GM23338 (cell line): ENCODE results near the gene TYRP1. TPM values are rescaled to one million over a fixed set of nuclear protein-coding genes. Genes with fewer than 3 reads are reported as not detected.

Experiments used
- ATAC-seq: fragments of 200-7000 bp; cut with Tn5 transposase; 3 replicates; pipeline ENCODE4 v1.9.1; 2020
- DNase-seq: peaks from one replicate; pipeline ENCODE4 v3.0.0-alpha.2; 2015; ENCODE audit warnings: low spot score
- H2AFZ ChIP-seq: fragments of 200-600 bp; sonication (generic); 2 replicates; pipeline ENCODE4 v1.8.0; 2016; ENCODE audit warnings: antibody characterized with exemption, mild to moderate bottlenecking, moderate library complexity
- H3F3A ChIP-seq: fragments of 200-600 bp; sonication (generic); replicated peaks from 2 replicates; pipeline ENCODE4 v1.8.0; 2017; ENCODE audit warnings: antibody characterized with exemption, mixed run types, low read depth
- H3K27ac ChIP-seq: fragments of 200-600 bp; sonication (generic); 2 replicates; pipeline ENCODE4 v1.6.1; 2016; ENCODE audit warnings: low read depth
- H3K27me3 ChIP-seq: fragments of 200-600 bp; sonication (generic); 2 replicates; pipeline ENCODE4 v1.8.0; 2016; ENCODE audit warnings: mild to moderate bottlenecking, mixed run types, moderate library complexity; ENCODE audit not compliant: insufficient read depth
- H3K36me3 ChIP-seq: fragments of 200-600 bp; sonication (generic); 2 replicates; pipeline ENCODE4 v1.8.0; 2016; ENCODE audit warnings: mild to moderate bottlenecking; ENCODE audit not compliant: insufficient read depth
- H3K4me1 ChIP-seq: fragments of 200-600 bp; sonication (generic); 2 replicates; pipeline ENCODE4 v1.8.0; 2016; ENCODE audit warnings: mild to moderate bottlenecking, moderate library complexity; ENCODE audit not compliant: insufficient read depth
- H3K4me2 ChIP-seq: fragments of 200-600 bp; sonication (generic); 2 replicates; pipeline ENCODE4 v1.7.1; 2017; ENCODE audit warnings: mixed run types
- H3K4me3 ChIP-seq: fragments of 200-600 bp; sonication (generic); 2 replicates; pipeline ENCODE4 v1.6.1; 2016; ENCODE audit warnings: mixed run types
- H3K79me2 ChIP-seq: fragments of 200-600 bp; sonication (generic); replicated peaks from 2 replicates; pipeline ENCODE4 v1.8.0; 2017; ENCODE audit warnings: mild to moderate bottlenecking; ENCODE audit not compliant: insufficient read depth
- H3K9me2 ChIP-seq: fragments of 200-600 bp; sonication (generic); 2 replicates; pipeline ENCODE4 v1.8.0; 2017; ENCODE audit not compliant: insufficient read depth
- H4K20me1 ChIP-seq: fragments of 200-600 bp; sonication (generic); replicated peaks from 2 replicates; pipeline ENCODE4 v1.8.0; 2017; ENCODE audit warnings: mild to moderate bottlenecking; ENCODE audit not compliant: insufficient read depth
- H3K27ac Mint-ChIP-seq: 2 replicates; pipeline ENCODE4 v1.8.0; 2020; ENCODE audit warnings: inconsistent platforms, mild to moderate bottlenecking, moderate library complexity, mixed read lengths
- H3K27me3 Mint-ChIP-seq: 3 replicates; pipeline ENCODE4 v1.8.0; 2022; ENCODE audit warnings: low read depth, mild to moderate bottlenecking, moderate library complexity, mixed read lengths, inconsistent platforms; ENCODE audit not compliant: insufficient read depth, poor library complexity
- H3K36me3 Mint-ChIP-seq: 3 replicates; pipeline ENCODE4 v1.8.0; 2021; ENCODE audit warnings: low read depth, mild to moderate bottlenecking, inconsistent platforms, moderate library complexity, mixed read lengths
- H3K4me1 Mint-ChIP-seq: 3 replicates; pipeline ENCODE4 v1.8.0; 2020; ENCODE audit warnings: mild to moderate bottlenecking, inconsistent platforms, mixed read lengths
- H3K4me3 Mint-ChIP-seq: 3 replicates; pipeline ENCODE4 v1.8.0; 2021; ENCODE audit warnings: moderate library complexity, mild to moderate bottlenecking, inconsistent platforms, mixed read lengths
- H3K9me3 Mint-ChIP-seq: 3 replicates; pipeline ENCODE4 v1.8.0; 2020; ENCODE audit warnings: moderate library complexity, mild to moderate bottlenecking, inconsistent platforms, mixed read lengths
- CREB1 ChIP-seq: fragments of 250-450 bp; sonication (Bioruptor Pico); IDR thresholded peaks from 2 replicates; pipeline ENCODE4 v1.5.0; 2020; ENCODE audit warnings: low read depth, mild to moderate bottlenecking, moderate library complexity
- EZH2 ChIP-seq: fragments of 200-600 bp; sonication (generic); IDR thresholded peaks from one replicate; pipeline ENCODE4 v1.8.0; 2017; ENCODE audit warnings: antibody characterized with exemption, mild to moderate bottlenecking, low read depth; ENCODE audit not compliant: unreplicated experiment
- NANOG ChIP-seq: IDR thresholded peaks from 2 replicates; pipeline ENCODE4 v1.6.1; 2016; ENCODE audit warnings: antibody characterized with exemption, borderline replicate concordance
- POLR2AphosphoS5 ChIP-seq: IDR thresholded peaks from 2 replicates; pipeline ENCODE4 v1.6.1; 2016; ENCODE audit warnings: antibody characterized with exemption, low read depth
- ZNF331 ChIP-seq: fragments of 250-450 bp; sonication (Bioruptor Pico); IDR thresholded peaks from 2 replicates; pipeline ENCODE4 v1.5.0; 2020; ENCODE audit warnings: low read depth, mild to moderate bottlenecking, moderate library complexity
- ZNF462 ChIP-seq: fragments of 250-450 bp; sonication (Bioruptor Pico); IDR thresholded peaks from 2 replicates; pipeline ENCODE4 v1.5.0; 2020; ENCODE audit warnings: mild to moderate bottlenecking, moderate library complexity
- polyA plus RNA-seq: library from polyadenylated mRNA; unstranded; fragments of >200 nt; fragmentation: Nextera tagmentation; extraction: Ambion mirVana; gene quantifications from 2 replicates; pipeline ENCODE4 v1.2.1, GENCODE V29; 2016
- total RNA-seq: library from RNA; depleted of rRNA; stranded (reverse); fragments of >200 nt; shearing (Covaris generic); gene quantifications from 2 replicates; pipeline ENCODE4 v1.2.3, GENCODE V29; 2014
- TF ChIP-seq, protein P1 (sequence below), 2 experiments: fragments of 200-600 bp in 1 of 2; sonication (generic) in 1 of 2; conservative IDR thresholded peaks; 2 replicates each; pipeline versions ENCODE4 v1.5.1 to v1.6.1; 2016 to 2017; ENCODE audit warnings: antibody characterized with exemption in 2 of 2, low read depth in 2 of 2, mild to moderate bottlenecking in 2 of 2, moderate library complexity in 1 of 2

The TYRP1 gene
- total and polyA plus RNA-seq, 2 experiments from 2014 or later, result not detected

DNA sequence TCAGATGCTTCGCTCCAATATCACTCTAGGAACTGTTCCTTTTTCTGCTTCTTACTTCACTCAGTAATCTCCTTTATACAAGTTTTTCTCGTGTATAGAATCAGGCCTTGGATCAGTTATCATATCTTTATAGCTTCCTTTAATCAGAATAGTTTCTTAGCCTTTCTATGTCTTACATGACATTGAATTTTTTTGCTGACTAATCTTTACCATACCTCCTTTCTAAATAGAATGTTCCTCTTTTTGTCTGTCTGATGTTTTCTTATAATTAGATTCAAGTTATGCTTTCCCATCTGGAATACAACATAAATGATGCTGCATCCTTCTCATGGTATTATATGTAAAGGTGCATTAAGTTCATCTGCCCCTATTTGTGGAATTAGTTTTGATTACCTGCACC lies 40.2 kb upstream of the TYRP1 start:
- no peaks in the 10 kb centered on the region for H3K79me2 ChIP-seq
- no peak for TF ChIP-seq POLR2AphosphoS5
- H3F3A ChIP-seq, result no peaks in the 10 kb centered on the region
- no peak overlapping the region for H2AFZ ChIP-seq
- H3K9me2 ChIP-seq, result no peaks in the 10 kb centered on the region
- no peaks in the 10 kb centered on the region for H4K20me1 ChIP-seq
- no peaks in the 10 kb centered on the region for H3K27me3 ChIP-seq
- Mint-ChIP-seq H3K36me3 (no peaks in the 10 kb centered on the region), H3K9me3 (peaks cover 6% of the 10 kb centered on the region; the same call in 1 of the 3 replicates), H3K27me3 (peaks cover 2% of the 10 kb centered on the region), H3K4me1 (no peaks in the 10 kb centered on the region), H3K27ac (no peak overlapping the region), H3K4me3 (no peak overlapping the region)
- ATAC-seq (no peak), DNase-seq (no peak)
- no peaks in the 10 kb centered on the region for H3K4me1 ChIP-seq
- H3K4me2 ChIP-seq, result no peak overlapping the region
- H3K36me3 ChIP-seq, result no peaks in the 10 kb centered on the region
- no peak overlapping the region for H3K27ac ChIP-seq
- H3K4me3 ChIP-seq, result no peak overlapping the region

GRCh38 chr9:12656803-12657202 lies 36.4 kb upstream of the TYRP1 start:
- ATAC-seq, result no peak
- H3K27me3 Mint-ChIP-seq, result peaks cover 2% of the 10 kb centered on the region
- H2AFZ ChIP-seq, result no peak overlapping the region
- no peak overlapping the region for H3K27ac ChIP-seq
- no peak overlapping the region for H3K4me3 Mint-ChIP-seq
- no peak for TF ChIP-seq NANOG
- no peak for TF ChIP-seq CREB1
- TF ChIP-seq, protein P1, sequence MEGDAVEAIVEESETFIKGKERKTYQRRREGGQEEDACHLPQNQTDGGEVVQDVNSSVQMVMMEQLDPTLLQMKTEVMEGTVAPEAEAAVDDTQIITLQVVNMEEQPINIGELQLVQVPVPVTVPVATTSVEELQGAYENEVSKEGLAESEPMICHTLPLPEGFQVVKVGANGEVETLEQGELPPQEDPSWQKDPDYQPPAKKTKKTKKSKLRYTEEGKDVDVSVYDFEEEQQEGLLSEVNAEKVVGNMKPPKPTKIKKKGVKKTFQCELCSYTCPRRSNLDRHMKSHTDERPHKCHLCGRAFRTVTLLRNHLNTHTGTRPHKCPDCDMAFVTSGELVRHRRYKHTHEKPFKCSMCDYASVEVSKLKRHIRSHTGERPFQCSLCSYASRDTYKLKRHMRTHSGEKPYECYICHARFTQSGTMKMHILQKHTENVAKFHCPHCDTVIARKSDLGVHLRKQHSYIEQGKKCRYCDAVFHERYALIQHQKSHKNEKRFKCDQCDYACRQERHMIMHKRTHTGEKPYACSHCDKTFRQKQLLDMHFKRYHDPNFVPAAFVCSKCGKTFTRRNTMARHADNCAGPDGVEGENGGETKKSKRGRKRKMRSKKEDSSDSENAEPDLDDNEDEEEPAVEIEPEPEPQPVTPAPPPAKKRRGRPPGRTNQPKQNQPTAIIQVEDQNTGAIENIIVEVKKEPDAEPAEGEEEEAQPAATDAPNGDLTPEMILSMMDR (conservative IDR thresholded peaks at IDR 0.05; ENCODE audit: low read depth in 2 of 2), result no peak
- no peak for TF ChIP-seq ZNF331 (CRISPR knock-in tag)
- TF ChIP-seq ZNF462, result no peak
- no peak for TF ChIP-seq EZH2
- H3K27me3 ChIP-seq, result no peaks in the 10 kb centered on the region
- no peaks in the 10 kb centered on the region for H3K79me2 ChIP-seq
- H3K36me3 ChIP-seq, result no peaks in the 10 kb centered on the region
- H3K27ac Mint-ChIP-seq, result no peak overlapping the region
- no peaks in the 10 kb centered on the region for H3F3A ChIP-seq
- no peaks in the 10 kb centered on the region for H3K9me2 ChIP-seq
- H3K4me1 Mint-ChIP-seq, result no peaks in the 10 kb centered on the region
- H3K4me1 ChIP-seq, result no peaks in the 10 kb centered on the region
- H4K20me1 ChIP-seq, result no peaks in the 10 kb centered on the region
- peaks cover 6% of the 10 kb centered on the region; the same call in 1 of the 3 replicates for H3K9me3 Mint-ChIP-seq
- DNase-seq, result no peak
- no peaks in the 10 kb centered on the region; the same call in 2 of the 3 replicates for H3K36me3 Mint-ChIP-seq
- H3K4me3 ChIP-seq, result no peak overlapping the region
- no peak overlapping the region for H3K4me2 ChIP-seq
